Non-pigmented ciliary epithelial cell (primary cell): ENCODE measurements around the gene CERT1.

Source experiments
- DNase-seq: peaks from one replicate; pipeline ENCODE4 v3.0.0-alpha.2; 2010; ENCODE audit warnings: low read depth

CERT1 gene

DNA sequence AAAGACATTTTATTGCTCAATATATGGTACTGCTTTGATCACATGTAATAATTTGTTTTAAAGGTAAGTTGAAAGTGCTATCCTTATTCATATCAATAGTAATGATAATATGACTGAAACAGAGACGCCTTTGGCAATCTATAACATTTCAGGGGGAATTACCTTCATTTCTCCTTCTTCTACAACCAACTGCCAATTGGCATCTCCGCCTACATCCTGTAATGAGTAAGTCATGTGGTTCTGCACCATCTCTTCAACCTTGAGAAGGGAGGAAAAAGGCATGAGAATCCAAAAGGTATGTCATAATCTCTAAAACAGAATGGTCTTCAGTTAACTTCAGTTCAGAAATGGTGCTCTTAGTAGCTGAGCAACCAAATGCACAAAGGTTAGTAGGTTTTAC lies 122.0 kb downstream of the CERT1 start:
- DNase-seq: no peak

DNA sequence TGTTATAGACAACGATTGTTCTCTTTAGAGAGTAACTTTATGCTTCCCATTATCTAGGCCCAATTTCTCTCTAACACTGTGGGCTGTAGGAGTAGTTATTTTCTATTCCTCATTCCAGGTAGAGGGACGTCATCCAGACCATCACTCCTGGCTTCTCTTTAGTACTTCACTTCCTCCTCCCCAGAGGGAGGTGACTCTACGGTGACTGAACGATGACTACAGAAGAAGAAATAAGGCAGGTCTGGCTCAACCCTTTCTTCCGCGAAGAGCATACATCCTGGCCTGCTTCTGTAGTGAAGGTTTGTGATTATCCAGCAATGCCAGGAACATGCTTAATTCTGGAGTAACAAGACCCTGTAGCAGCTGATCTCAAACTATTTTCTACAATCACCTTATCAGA lies 123.6 kb downstream of the CERT1 start:
- DNase-seq: no peak

DNA sequence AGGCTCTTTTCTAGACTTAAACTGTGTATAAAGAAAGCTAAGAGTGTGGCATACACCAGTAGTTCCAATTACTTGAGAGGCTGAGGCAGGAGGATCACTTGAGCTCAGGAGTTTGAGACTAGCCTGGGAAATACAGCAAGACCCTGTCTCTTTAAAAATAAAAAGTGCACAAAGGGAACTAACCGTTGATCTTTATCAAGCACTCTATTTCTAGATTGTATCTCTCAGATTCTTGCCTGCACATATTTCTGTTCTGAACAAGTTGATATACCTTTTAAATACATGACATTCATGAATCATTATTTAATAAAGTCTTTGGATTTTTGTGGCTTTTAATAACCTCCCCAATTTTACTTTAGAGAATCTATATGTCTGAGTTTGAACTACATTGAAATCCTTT lies 127.2 kb downstream of the CERT1 start:
- no peak for DNase-seq

DNA sequence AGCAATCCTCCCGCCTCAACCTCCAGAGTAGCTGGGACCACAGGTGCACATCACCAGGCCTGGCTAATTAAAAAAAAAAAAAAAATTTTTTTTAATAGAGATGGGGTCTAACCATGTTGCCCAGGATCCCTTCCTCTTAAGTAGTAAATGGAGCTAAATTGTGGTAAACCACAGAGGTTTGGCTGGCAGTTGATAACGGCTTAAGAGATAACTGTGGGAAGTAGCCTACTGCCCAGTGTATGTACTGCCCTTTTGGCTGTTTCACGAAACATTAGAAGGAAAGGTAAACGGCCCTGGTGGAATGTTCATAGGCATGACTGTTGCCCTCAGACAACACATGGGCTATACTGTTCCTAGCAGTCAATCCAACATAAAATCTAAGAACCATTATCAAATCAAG lies 130.0 kb downstream of the CERT1 start:
- no peak for DNase-seq

DNA sequence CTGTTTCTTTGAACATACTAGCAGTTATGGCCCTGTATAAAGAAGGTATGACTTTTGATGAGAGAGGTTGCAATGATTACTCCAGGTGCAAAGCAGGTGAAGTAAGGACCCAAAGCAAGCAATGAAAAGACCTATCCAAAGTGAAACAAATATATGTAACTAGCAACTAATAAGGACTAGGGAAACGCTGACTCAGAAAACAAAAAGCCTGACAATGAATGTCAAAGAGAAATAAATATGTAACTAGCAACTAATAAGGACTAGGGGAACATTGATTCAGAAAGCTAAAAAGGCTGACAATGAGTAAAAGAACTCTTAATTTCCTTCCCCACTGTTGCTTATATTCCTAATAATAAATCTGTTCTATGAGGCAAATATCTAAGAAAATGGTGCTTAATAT lies 131.3 kb downstream of the CERT1 start:
- no peak for DNase-seq

DNA sequence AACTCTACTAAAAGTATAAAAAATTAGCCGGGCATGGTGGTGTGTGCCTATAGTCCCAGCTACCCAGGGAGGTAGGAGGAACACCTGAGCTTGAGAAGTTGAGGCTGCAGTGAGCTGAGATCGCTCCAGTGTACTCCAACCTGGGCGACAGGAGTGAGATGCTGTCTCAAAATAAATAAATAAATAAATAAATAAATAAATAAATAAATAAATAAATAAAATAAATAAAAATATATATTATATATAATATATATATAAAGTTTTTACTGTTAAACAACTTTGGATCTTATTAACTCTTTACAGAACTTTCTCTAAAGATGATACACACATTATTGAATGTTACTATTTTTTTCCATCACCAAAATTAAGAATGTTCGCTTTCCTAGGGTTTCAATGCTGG lies 136.0 kb downstream of the CERT1 start:
- DNase-seq: no peak

DNA sequence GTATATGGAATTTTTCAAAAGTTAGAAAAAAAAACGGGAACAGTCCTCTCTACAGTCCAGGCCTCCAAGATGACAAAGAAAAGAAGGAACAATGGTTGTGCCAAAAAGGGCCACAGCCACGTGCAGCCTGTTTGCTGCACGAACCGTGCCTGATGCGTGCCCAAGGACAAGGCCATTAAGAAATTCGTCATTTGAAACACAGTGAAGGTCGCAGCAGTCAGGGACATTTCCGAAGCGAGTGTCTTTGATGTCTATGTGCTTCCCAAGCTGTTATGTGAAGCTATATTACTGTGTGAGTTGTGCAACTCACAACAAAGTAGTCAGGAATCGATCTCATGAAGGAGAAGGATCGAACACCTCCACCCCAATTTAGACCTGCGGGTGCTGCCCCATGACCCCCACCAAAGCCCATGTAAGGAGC lies 137.0 kb downstream of the CERT1 start:
- DNase-seq: no peak

DNA sequence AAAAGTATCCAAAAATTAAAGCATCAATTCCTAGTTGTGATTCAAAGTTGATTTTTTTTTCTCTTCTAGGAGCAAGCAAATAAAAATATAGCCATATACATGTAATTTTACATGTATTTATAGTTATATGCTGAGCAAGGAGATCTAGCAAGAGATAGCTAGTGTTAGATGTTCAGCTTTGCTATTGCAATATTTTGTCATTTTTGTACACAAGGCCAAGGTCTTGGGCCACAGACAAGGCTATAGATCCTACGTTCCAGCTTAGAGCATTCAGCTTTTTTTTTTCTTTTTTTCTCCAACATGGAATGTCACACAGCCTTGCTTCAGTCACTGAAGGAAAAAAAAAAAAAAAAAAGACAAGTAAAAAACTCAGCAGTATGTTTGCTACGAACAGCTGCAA lies 137.6 kb downstream of the CERT1 start:
- no peak for DNase-seq

DNA sequence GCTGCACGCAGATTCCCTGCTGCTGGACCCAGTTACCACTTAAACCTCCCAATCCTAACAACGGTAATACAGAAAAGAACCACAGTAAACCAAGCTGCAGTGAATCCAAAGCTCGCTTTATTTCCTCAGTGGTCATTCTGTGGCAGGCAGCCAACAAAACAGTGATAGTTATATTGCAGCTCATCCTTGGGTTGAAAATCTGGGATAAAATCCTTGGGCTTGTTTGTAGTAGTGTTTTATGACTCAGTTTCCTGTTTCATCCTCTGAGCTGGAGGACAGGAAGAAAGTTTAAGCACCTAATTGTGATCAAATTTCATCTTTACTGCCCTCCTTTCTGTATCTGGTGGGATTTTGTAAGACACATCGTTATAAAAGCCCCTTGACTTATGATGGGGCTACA lies 143.0 kb downstream of the CERT1 start:
- peak; percentile 56 for DNase-seq

DNA sequence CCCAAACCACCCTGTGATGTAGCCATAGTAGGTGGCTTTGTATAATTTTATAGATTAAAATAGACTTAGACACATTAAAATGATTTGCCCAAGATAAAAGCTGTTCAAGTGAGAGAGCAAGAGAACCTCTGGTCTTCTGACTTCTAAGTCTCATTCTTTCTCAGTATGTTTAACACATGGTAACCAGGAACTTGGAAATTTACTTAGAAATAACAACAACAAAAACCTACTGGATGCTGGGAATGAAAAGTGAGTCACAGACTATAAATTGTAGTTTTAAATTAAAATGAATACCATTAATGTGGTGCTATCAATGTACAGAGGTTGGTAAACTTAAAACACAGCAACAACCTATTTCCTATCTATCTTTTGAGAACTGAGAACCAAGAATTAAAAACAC lies 144.0 kb downstream of the CERT1 start:
- no peak for DNase-seq

DNA sequence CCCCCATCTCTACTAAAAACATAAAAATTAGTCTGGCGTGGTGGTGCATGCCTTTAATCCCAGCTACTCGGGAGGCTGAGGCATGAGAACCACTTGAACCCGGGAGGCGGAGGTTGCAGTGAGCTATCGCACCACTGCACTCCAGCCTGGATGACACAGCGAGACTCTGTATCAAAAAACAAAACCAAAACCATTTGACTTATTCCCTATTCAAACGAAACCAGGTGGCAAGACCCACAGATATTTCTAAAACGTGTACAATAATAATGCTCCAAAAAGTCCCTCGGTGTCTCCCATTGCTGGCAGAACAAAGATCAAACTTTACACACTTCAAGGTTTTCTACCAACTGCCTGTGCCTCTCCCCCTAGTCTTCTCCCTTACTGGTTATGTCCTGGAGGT lies 144.6 kb downstream of the CERT1 start:
- no peak for DNase-seq

DNA sequence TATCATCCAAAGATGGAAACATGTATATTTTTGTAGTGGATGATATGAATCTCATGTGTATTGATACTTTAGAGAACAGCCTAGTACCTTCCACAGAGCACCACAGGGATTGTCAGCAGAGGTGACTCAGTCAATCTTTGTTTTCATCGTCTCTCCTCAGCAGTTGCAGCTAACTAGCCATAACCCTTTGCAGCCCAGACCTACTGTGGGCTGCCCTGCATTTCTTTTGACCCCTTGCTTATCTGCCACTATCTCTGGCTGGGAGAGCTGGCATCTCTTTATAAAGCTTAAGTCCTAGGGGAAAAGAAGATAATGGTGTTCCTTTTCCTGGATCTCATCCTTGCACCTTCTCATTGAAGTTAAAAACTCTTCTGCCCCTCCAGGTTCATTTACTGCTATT lies 145.7 kb downstream of the CERT1 start:
- no peak for DNase-seq

DNA sequence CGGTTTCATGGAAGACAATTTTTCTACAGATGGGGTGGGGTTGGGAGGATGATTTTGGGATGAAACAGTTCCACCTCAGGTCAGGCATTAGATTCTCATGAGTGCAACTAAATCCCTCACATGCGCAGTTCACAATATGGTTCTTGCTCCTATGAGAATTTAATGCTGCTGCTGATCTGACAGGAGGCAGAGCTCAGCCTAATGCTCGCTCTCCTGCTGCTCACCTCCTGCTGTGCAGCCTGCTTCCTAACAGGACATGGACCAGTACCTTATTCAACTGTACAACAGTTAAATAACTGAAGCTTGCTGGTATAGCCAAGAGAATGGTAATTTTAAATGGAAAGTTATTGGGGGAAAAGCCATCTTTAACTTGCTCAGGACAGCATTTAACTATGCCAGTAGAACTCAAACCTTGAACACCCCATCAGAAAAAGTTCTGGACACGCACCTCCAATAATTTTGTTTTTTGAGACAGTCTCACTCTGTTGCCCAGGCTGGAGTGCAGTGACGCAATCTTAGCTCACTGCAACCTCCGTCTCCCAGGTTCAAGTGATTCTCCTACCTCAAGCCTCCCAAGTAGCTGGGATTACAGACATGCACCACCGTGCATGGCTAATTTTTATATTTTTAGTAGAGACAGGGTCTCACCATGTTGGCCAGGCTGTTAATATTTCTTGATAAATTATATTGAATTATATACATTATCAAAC lies 146.7 kb downstream of the CERT1 start:
- DNase-seq: no peak

DNA sequence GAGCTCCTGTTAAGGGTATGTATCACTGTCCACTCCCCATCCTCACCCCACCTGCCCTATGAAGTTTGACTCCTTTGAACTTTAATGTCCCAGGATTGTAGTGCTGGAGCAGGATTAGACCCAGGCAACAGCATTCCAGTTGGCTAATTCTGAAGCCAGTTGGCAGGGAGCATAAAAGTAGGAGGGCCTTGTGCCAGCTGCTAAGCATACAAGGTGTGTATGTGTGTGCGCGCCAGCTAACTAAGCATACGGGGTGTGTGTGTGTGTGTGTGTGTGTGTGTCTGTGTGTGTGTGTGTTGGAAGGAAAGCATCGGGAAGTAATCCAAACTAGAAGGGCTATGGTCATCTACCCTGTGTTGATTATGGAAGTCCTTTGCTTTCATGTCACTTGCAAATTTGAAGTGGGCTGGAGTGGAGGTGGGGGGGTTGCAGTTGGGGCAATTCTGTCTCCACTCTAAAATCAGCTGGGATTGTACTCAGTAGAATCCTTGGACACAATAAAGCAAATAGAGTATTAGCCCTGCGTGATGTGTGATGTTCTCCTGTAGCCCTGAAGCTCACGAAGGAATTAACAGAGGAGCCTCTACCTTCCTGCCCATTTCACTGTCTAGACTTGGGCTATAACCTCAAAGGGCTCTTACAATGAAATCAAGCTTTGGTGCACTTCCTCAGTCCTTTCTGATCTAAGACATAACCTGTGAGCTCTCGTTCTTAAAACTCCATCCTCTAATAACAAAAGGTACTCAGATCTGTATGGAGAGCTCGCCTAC lies 147.5 kb downstream of the CERT1 start:
- DNase-seq: no peak

DNA sequence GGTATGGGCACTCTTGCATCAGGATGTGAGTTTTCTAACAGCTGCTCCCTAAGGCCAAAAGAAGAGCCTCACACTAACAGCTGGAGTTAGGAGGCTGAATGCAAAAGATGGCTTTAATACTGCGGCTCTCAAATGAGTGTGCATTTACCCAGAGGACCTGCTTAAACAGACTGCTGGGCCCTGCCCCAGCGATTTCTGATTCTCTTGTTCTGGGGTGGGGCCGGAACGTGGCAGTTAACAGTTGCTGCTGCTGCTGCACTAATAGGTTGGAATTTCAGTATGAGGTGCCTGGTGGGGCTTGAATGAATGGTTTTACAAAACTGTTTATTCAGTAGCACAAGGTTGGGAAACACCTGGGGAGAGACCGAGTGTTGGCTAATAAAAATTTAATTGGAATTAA lies 148.3 kb downstream of the CERT1 start:
- DNase-seq: no peak

DNA sequence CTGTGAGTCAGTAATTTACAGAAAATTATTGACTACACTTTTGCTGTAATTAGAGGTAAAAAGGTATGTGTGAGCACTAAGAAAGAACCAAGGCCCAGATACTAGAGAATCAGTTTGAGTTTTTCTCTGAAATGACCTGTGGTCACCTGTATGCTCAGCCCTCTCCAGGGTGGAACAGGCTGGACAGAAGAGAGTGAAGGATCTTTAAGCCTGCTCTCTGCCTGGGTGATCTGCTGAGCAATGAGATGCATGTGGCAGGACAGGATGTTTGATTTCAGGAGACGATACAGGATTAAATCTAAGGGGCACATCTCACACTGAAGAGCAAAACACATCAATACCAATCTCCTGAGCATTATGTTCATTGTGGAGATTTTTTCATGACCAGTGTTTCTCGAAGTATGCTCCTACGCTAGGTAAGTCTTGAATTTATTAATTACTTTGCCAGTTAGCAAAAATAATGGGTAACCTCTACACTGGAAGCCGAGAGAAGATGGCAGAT lies 148.9 kb downstream of the CERT1 start:
- no peak for DNase-seq

DNA sequence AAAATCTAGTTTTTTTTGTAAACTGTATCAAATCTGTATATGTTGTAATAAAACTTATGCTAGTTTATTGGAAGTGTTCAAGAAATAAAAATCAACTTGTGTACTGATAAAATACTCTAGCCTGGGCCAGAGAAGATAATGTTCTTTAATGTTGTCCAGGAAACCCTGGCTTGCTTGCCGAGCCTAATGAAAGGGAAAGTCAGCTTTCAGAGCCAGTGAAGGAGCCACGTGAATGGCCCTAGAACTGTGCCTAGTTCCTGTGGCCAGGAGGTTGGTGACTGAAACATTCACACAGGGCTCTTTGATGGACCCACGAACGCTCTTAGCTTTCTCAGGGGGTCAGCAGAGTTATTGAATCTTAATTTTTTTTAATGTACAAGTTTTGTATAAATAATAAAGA lies 150.1 kb downstream of the CERT1 start:
- DNase-seq: no peak

DNA sequence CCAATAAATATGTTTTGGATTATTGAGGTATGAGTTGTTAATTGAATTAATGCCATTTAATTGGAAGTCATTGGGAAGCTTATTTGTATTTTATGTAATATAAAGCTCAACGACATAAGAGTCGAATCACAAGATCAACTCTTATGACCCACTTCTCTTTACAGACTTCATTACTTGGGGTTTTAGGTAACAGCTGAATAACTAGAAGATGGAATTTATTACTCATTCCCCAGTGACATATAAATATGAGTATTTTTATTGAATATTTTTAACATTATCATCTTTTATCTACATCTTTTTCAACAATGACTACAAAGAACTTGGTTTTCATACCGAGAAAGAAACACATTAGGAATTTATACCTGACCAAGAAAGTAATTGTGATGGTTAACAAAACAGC lies 153.3 kb downstream of the CERT1 start:
- no peak for DNase-seq

DNA sequence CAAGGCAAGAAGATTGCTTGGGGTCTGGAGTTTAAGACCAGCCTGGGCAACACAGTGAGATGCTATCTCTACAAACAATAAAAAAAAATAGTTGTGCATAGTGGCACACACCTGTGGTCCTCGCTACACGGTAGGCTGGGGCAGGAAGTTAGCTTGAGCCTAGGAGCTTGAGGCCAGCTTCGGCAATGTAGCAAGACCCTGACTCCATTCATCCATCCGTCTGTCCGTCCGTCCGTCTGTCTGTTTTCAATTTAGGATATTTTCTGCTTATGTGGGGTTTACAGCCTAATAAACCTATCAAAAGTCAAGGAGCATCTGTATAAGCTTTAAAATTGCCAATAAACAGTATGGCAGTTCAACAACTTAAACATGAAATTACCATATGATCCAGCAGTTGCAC lies 154.7 kb downstream of the CERT1 start:
- no peak for DNase-seq

DNA sequence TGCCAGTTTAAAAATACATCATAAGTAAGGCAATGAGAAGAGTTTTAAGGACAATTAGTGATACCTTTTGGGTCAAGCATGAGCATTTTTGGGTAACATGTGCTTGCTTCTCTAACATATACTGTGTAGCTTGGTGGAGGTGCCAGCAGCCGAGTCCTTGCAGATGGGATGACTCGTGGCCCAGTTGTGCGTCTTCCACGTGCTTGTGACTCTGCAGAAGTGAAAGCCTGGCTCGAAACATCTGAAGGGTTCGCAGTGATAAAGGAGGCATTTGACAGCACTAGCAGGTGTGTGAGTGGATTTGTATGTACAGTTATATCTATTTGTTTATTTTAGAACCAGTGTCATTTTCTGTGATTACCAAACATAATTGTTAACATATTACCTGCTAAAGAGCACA lies 156.2 kb downstream of the CERT1 start:
- no peak for DNase-seq

DNA sequence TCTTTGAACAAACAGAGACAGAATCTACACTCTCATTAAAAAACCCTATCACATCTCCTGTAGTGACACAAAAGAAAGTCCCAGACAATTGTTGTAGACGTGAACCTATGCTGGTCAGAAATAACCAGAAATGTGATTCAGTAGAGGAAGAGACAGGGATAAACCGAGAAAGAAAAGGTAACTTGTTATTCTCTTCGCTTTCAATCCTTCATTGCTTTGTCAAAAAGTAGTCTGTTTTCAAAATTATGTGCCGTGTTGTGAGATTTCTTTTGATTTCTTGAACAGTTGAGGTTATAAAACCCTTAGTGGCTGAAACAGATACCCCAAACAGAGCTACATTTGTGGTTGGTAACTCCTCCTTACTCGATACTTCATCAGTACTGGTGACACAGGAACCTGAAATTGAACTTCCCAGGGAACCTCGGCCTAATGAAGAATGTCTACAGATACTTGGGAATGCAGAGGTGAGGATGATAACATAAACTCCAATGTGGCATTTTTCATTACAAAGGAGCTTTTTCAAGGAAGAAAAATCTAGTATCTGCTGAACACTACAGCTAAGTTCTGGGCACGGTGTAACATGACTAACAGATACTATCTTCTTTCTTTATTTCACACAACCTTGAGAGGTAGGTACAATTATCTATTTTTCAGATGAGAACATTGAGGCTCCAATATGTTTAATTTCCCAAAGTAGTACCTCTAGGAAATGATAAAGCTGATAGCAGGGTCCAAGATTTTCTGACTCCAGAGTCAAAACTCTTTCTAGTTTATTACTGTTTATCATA lies 160.1 kb downstream of the CERT1 start:
- DNase-seq: no peak

DNA sequence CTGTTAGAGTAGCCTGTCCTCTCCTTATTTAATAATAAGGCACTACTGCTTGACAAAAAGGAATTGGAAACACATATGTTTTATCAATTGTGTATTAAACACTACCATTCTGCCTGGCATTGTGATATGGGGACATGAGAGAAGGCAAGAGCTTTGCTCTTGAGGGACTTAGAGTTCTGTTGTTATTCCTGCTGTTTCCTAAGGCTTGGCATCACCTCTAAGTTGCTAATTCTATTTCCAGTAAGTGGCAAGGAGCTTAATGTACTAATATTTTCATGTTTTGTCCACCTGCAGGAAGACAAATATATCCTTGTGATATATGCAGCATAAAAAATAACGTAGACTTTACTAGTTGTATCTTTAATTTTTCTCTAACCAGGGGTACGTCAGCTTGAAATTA lies 161.8 kb downstream of the CERT1 start:
- DNase-seq: no peak

DNA sequence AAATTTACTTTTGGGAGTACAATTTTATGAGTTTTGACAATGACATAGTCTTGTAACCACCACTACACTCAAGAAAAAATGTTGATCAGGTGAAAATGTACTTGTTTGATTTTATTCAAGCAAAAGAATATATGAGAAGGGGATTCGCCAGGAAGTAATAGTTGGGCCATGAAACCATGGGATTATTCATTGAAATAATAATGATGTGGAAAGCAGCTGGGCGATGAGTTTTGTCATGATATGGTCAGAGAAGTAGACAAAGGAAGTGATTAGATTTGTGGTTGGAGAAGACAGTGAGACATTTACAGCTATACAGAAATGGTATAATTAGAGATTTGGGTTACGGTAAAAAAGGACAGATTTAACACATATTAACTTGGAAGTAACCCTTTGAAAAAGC lies 163.2 kb downstream of the CERT1 start:
- DNase-seq: no peak
